Nephron (organoid): ENCODE data around the gene KRTAP12-2.

Experiments
- H3K27ac Mint-ChIP-seq, 3 experiments: 2 replicates each; pipeline ENCODE4 v1.8.0; 2020; ENCODE audit warnings: mixed read lengths in 3 of 3, mild to moderate bottlenecking in 2 of 3, moderate library complexity in 1 of 3
- H3K27me3 Mint-ChIP-seq: 2 replicates; pipeline ENCODE4 v1.8.0; 2021; ENCODE audit warnings: low read depth, mild to moderate bottlenecking, moderate library complexity, mixed read lengths
- H3K36me3 Mint-ChIP-seq: 2 replicates; pipeline ENCODE4 v1.8.0; 2020; ENCODE audit warnings: low read depth, mixed read lengths
- H3K4me1 Mint-ChIP-seq: 2 replicates; pipeline ENCODE4 v1.8.0; 2020; ENCODE audit warnings: mixed read lengths
- H3K4me3 Mint-ChIP-seq, 3 experiments: 2 replicates each; pipeline ENCODE4 v1.8.0; 2020; ENCODE audit warnings: mild to moderate bottlenecking in 3 of 3, mixed read lengths in 3 of 3, moderate library complexity in 2 of 3
- H3K9me3 Mint-ChIP-seq: 2 replicates; pipeline ENCODE4 v1.8.0; 2020; ENCODE audit warnings: mixed read lengths
- CTCF ChIP-seq, 3 experiments: fragments of 200-600 bp; sonication (generic); IDR thresholded peaks; one replicate each; pipeline ENCODE4 v1.5.0; 2021; ENCODE audit warnings: antibody characterized with exemption in 3 of 3; ENCODE audit not compliant: unreplicated experiment in 3 of 3

Gene KRTAP12-2

GRCh38 chr21:44623575-44623974 lies 43.2 kb downstream of the KRTAP12-2 start:
- H3K36me3 Mint-ChIP-seq = peaks cover 18% of the 10 kb centered on the region
- no peak for TF ChIP-seq CTCF (IDR thresholded peaks at IDR 0.05; ENCODE audit: unreplicated experiment in 3 of 3)
- no peak overlapping the region for H3K27ac Mint-ChIP-seq
- H3K27me3 Mint-ChIP-seq = peaks cover 12% of the 10 kb centered on the region
- H3K9me3 Mint-ChIP-seq = peaks cover 55% of the 10 kb centered on the region
- no peaks in the 10 kb centered on the region for H3K4me1 Mint-ChIP-seq
- H3K4me3 Mint-ChIP-seq = no peak overlapping the region

- Mint-ChIP-seq H3K4me3 (no peak overlapping the region), H3K27ac (no peak overlapping the region), H3K36me3 (peaks cover 18% of the 10 kb centered on the region), H3K9me3 (peaks cover 53% of the 10 kb centered on the region), H3K27me3 (peaks cover 11% of the 10 kb centered on the region), H3K4me1 (no peaks in the 10 kb centered on the region)
- TF ChIP-seq CTCF (IDR thresholded peaks at IDR 0.05; ENCODE audit: unreplicated experiment in 3 of 3) = no peak
These were observed 46.8 kb downstream of the KRTAP12-2 start for GRCh38 chr21:44619886-44620285.

DNA sequence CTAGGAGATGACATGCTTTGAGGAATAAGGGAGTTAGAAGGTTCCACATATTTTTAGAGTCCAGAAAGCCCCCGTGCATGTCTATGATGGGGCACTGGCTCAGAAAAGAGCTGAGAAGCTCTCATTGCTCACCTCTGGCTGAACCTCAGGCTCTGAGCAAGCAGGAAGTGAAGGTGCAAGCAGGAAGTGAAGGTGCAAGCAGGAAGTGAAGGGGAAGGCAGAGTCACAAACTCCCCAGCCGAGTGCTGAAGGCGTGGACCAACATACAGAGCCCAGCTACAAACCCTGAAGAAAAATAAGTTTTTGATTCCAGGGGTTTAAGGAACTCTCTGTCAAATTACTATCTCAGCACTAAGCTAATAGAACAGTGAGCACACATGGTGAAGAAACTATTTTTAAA lies 47.8 kb downstream of the KRTAP12-2 start:
- H3K9me3 Mint-ChIP-seq = peaks cover 43% of the 10 kb centered on the region
- no peaks in the 10 kb centered on the region for H3K4me1 Mint-ChIP-seq
- no peak overlapping the region for H3K27ac Mint-ChIP-seq
- H3K36me3 Mint-ChIP-seq = peaks cover 10% of the 10 kb centered on the region
- H3K27me3 Mint-ChIP-seq = peaks cover 11% of the 10 kb centered on the region
- no peak overlapping the region for H3K4me3 Mint-ChIP-seq
- TF ChIP-seq CTCF (IDR thresholded peaks at IDR 0.05; ENCODE audit: unreplicated experiment in 3 of 3) = no peak

DNA sequence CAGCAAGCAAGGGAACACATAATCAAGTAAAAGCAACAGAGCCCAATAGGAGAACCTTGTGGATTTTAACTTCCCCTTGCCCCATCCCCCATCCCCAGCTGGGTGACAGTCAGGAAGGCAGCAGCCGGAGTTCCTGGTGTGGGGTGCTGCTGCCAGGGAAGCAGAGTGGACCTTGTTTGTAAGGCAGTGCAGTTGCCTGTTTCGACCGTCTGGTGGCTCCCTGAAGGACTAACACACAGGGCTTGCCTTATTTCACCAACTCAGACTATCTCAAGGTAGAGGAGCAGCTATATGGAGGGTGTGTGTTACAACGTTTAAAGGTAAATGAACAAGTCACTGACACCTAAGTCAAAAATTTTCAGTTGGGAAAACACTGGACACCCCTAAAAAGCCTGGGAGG lies 48.2 kb downstream of the KRTAP12-2 start:
- peak in 2 of 3 experiments; percentile 1 to 11 for TF ChIP-seq CTCF (IDR thresholded peaks at IDR 0.05; ENCODE audit: unreplicated experiment in 3 of 3)
- no peak overlapping the region for H3K4me3 Mint-ChIP-seq
- H3K36me3 Mint-ChIP-seq = peaks cover 6% of the 10 kb centered on the region
- H3K27me3 Mint-ChIP-seq = peaks cover 11% of the 10 kb centered on the region
- H3K4me1 Mint-ChIP-seq = no peaks in the 10 kb centered on the region
- H3K27ac Mint-ChIP-seq = no peak overlapping the region
- peaks cover 39% of the 10 kb centered on the region for H3K9me3 Mint-ChIP-seq

GRCh38 chr21:44617071-44617501 lies 49.6 kb downstream of the KRTAP12-2 start:
- Mint-ChIP-seq H3K4me3 (no peak overlapping the region), H3K4me1 (no peaks in the 10 kb centered on the region), H3K36me3 (peaks cover 4% of the 10 kb centered on the region), H3K9me3 (peaks cover 28% of the 10 kb centered on the region), H3K27me3 (peaks cover 11% of the 10 kb centered on the region), H3K27ac (no peak overlapping the region)
- no peak for TF ChIP-seq CTCF (IDR thresholded peaks at IDR 0.05; ENCODE audit: unreplicated experiment in 3 of 3)

DNA sequence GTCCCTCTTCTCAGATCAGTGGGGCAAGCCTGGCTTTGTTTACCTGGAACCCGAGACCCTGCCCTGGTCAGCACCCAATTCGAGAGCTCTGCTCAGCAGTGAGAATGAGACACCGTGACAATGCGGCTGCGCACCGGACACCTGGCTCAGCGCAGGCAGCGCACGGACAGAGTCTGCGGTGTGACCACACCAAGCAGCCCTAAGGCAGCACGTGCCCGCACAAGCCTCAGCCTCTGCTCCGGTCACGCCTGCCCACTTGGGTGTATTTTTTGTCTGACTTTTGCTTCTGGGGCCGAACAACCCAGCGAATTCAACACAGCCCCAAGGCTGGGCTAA lies 50.2 kb downstream of the KRTAP12-2 start:
- peaks cover 25% of the 10 kb centered on the region for H3K9me3 Mint-ChIP-seq

More for the DNA sequence above, 50.2 kb downstream of the KRTAP12-2 start:
- no peak for TF ChIP-seq CTCF (IDR thresholded peaks at IDR 0.05; ENCODE audit: unreplicated experiment in 3 of 3)
- no peak overlapping the region for H3K4me3 Mint-ChIP-seq
- H3K27ac Mint-ChIP-seq = no peak overlapping the region
- peaks cover 4% of the 10 kb centered on the region for H3K36me3 Mint-ChIP-seq
- no peaks in the 10 kb centered on the region for H3K4me1 Mint-ChIP-seq
- peaks cover 11% of the 10 kb centered on the region for H3K27me3 Mint-ChIP-seq
